CD4-positive, alpha-beta memory T cell (primary cell): ENCODE data around the gene MAST4. TPM values are rescaled to one million over a fixed set of nuclear protein-coding genes. Genes with fewer than 3 reads are reported as not detected.

Source experiments
- CTCF ChIA-PET: fragments of 350-600 bp; sonication (Branson Sonifier 250); formaldehyde crosslinking; loops from one replicate; lab custom pipeline; 2021; ENCODE audit warnings: inconsistent platforms; ENCODE audit not compliant: partially characterized antibody; lab: Charles Lee
- POLR2A ChIA-PET: fragments of 350-600 bp; sonication (Branson Sonifier 250); formaldehyde crosslinking; loops from one replicate; lab custom pipeline; 2021; ENCODE audit not compliant: partially characterized antibody; lab: Charles Lee
- DNase-seq, 5 donors: peaks; one replicate each; pipeline versions ENCODE4 v3.0.0 to v3.0.0-alpha.2; 2020 to 2022; ENCODE audit warnings: mixed read lengths in 1 of 5
- H3K27ac ChIP-seq: one replicate; pipeline ENCODE4 v1.7.0; 2013; ENCODE audit warnings: low read depth, low read length
- H3K27me3 ChIP-seq: 2 replicates; pipeline ENCODE4 v1.7.0; 2013; ENCODE audit warnings: mild to moderate bottlenecking, low read length, moderate library complexity; ENCODE audit not compliant: insufficient read depth
- H3K36me3 ChIP-seq: 2 replicates; pipeline ENCODE4 v1.7.0; 2013; ENCODE audit warnings: mild to moderate bottlenecking, low read length, moderate library complexity; ENCODE audit not compliant: insufficient read depth
- H3K4me1 ChIP-seq: 2 replicates; pipeline ENCODE4 v1.7.0; 2013; ENCODE audit warnings: mild to moderate bottlenecking, low read length, moderate library complexity; ENCODE audit not compliant: insufficient read depth
- H3K4me3 ChIP-seq, 2 donors: one replicate each; pipeline ENCODE4 v1.7.0; 2013; ENCODE audit warnings: low read length in 2 of 2, mild to moderate bottlenecking in 1 of 2
- H3K9me3 ChIP-seq, 2 donors: one replicate each; pipeline ENCODE4 v1.7.0; 2013; ENCODE audit warnings: low read length in 2 of 2, control low read depth in 1 of 2; ENCODE audit not compliant: control insufficient read depth in 1 of 2
- H3K27ac Mint-ChIP-seq, 7 donors: one replicate each; pipeline ENCODE4 v1.8.0; 2020 to 2021; ENCODE audit warnings: mixed read lengths in 7 of 7, mild to moderate bottlenecking in 6 of 7, inconsistent platforms in 3 of 7, moderate library complexity in 3 of 7
- H3K27me3 Mint-ChIP-seq, 2 donors: one replicate each; pipeline ENCODE4 v1.8.0; 2020 to 2021; ENCODE audit warnings: mixed read lengths in 2 of 2
- H3K36me3 Mint-ChIP-seq, 2 donors: one replicate each; pipeline ENCODE4 v1.8.0; 2020 to 2021; ENCODE audit warnings: mixed read lengths in 2 of 2, inconsistent platforms in 1 of 2, mild to moderate bottlenecking in 1 of 2
- H3K4me1 Mint-ChIP-seq, 4 donors: one replicate each; pipeline ENCODE4 v1.8.0; 2020 to 2021; ENCODE audit warnings: mixed read lengths in 4 of 4, mild to moderate bottlenecking in 1 of 4
- H3K4me3 Mint-ChIP-seq, 8 donors: one replicate each; pipeline ENCODE4 v1.8.0; 2020 to 2021; ENCODE audit warnings: mixed read lengths in 8 of 8, mild to moderate bottlenecking in 7 of 8, moderate library complexity in 6 of 8, inconsistent platforms in 3 of 8
- H3K9me3 Mint-ChIP-seq, 8 donors: one replicate each; pipeline ENCODE4 v1.8.0; 2020 to 2021; ENCODE audit warnings: mixed read lengths in 8 of 8, mild to moderate bottlenecking in 5 of 8, inconsistent platforms in 3 of 8, moderate library complexity in 1 of 8
- intact Hi-C: fragments of 100-400 bp; cut with micrococcal nuclease; formaldehyde crosslinking; loops from one replicate; pipeline ENCODE4 v1.15.1; 2023
- polyA plus RNA-seq, 2 donors: library from polyadenylated mRNA; unstranded; fragments of 300-500 nt; fragmentation: Illumina TruSeq; gene quantifications; one replicate each; pipeline ENCODE4 v1.2.3, GENCODE V29; 2021
- total RNA-seq, 2 experiments: library from RNA; stranded (reverse); gene quantifications; one replicate each; pipeline ENCODE4 v1.2.3, GENCODE V29; 2021

MAST4 gene
- total and polyA plus RNA-seq, 4 experiments from 2014 or later: 9.2 to 27.0 (median 21.3) TPM

DNA sequence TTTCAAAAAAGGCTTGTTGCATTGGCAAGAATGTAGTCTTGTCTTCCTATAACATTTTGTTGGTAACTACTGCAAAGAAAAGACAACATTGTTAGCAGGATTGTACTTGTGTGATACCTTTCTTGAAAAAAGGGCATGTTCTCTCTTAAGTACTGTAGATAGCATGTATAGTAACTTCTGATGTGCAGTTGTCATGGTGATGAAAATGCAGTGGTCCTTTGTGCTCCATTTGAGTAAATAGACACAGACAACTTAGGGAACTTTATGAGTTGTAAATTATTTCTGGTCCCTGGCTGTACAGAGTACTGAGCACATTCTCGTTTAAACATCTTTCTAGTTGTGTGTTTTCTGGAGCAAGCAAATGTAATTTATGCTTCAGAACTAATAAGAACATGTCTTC is 497.1 kb downstream of the MAST4 start:
- DNase-seq: no peak
- Mint-ChIP-seq H3K4me1 (peaks cover 0 to 3% (median under 1%) of the 10 kb centered on the region in 4 donors), H3K36me3 (peaks cover 26 to 46% of the 10 kb centered on the region in 2 donors), H3K9me3 (no peaks in the 10 kb centered on the region), H3K4me3 (no peak overlapping the region), H3K27me3 (no peaks in the 10 kb centered on the region), H3K27ac (no peak overlapping the region)
- Histone ChIP-seq H3K9me3 (no peaks in the 10 kb centered on the region), H3K4me3 (no peak overlapping the region), H3K36me3 (peaks cover 5% of the 10 kb centered on the region), H3K27ac (no peak overlapping the region), H3K4me1 (no peaks in the 10 kb centered on the region), H3K27me3 (no peaks in the 10 kb centered on the region)
- CTCF ChIA-PET: no interaction called here
- POLR2A ChIA-PET: no interaction called here
- intact Hi-C loops: no loop called here

GRCh38 chr5:67094476-67095300 is 498.5 kb downstream of the MAST4 start:
- Mint-ChIP-seq H3K4me1 (peaks cover under 1 to 3% (median 2%) of the 10 kb centered on the region in 4 donors), H3K27ac (peak overlapping the region in 1 of 7 donors; percentile 27), H3K4me3 (no peak overlapping the region), H3K27me3 (no peaks in the 10 kb centered on the region), H3K36me3 (peaks cover 28 to 50% of the 10 kb centered on the region in 2 donors), H3K9me3 (no peaks in the 10 kb centered on the region)
- intact Hi-C loops: no loop called here
- Histone ChIP-seq H3K9me3 (no peaks in the 10 kb centered on the region), H3K27me3 (no peaks in the 10 kb centered on the region), H3K27ac (no peak overlapping the region), H3K4me3 (no peak overlapping the region), H3K36me3 (peaks cover 5% of the 10 kb centered on the region), H3K4me1 (no peaks in the 10 kb centered on the region)
- DNase-seq: no peak
- CTCF ChIA-PET: no interaction called here
- POLR2A ChIA-PET: no interaction called here

GRCh38 chr5:67095346-67096171 is 499.4 kb downstream of the MAST4 start:
- Mint-ChIP-seq H3K36me3 (peaks cover 35 to 56% of the 10 kb centered on the region in 2 donors), H3K4me3 (no peak overlapping the region), H3K9me3 (no peaks in the 10 kb centered on the region), H3K27ac (peak overlapping the region in 1 of 7 donors; percentile 8), H3K4me1 (peaks cover 6 to 11% (median 8%) of the 10 kb centered on the region in 4 donors), H3K27me3 (no peaks in the 10 kb centered on the region)
- no peak for DNase-seq
- Histone ChIP-seq H3K36me3 (peaks cover 3% of the 10 kb centered on the region), H3K4me3 (no peak overlapping the region), H3K4me1 (no peaks in the 10 kb centered on the region), H3K27me3 (no peaks in the 10 kb centered on the region), H3K27ac (no peak overlapping the region), H3K9me3 (no peaks in the 10 kb centered on the region)
- CTCF ChIA-PET: no interaction called here
- intact Hi-C loops: no loop called here
- POLR2A ChIA-PET: no interaction called here

GRCh38 chr5:67098656-67099055 is 502.5 kb downstream of the MAST4 start:
- POLR2A ChIA-PET: no interaction called here
- intact Hi-C loops: no loop called here
- H3K4me3 Mint-ChIP-seq: no peak overlapping the region

DNA sequence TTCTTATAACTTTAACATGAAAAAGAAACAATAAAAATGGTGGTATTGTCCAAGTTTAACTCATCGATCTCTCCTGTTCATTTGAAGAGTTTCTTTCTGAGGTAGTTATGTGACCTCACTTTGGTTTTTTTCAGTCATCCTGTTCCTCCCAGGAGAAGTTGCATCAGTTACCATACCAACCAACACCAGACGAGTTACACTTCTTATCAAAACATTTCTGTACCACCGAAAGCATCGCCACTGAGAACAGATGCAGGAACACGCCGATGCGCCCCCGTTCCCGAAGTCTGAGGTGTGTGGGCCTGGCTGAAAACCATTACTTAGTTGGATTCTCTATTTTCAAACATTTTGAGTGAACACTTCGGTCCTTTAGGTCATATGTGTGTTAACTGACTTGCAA is 504.1 kb downstream of the MAST4 start:
- no peaks in the 10 kb centered on the region for H3K27me3 Mint-ChIP-seq
- H3K36me3 ChIP-seq: peaks cover 3% of the 10 kb centered on the region
- POLR2A ChIA-PET: no interaction called here
- no peaks in the 10 kb centered on the region for H3K27me3 ChIP-seq
- H3K4me3 ChIP-seq: no peak overlapping the region
- H3K4me3 Mint-ChIP-seq: peak overlapping the region in 4 of 8 donors; percentile 7 to 47 (median 38)
- peaks cover 4 to 11% (median 7%) of the 10 kb centered on the region in 4 donors for H3K4me1 Mint-ChIP-seq
- DNase-seq: peak in 2 of 5 donors; percentile 1 to 3
- no peaks in the 10 kb centered on the region for H3K9me3 Mint-ChIP-seq
- no peaks in the 10 kb centered on the region for H3K9me3 ChIP-seq
- no peaks in the 10 kb centered on the region for H3K4me1 ChIP-seq
- peaks cover 56 to 59% of the 10 kb centered on the region in 2 donors for H3K36me3 Mint-ChIP-seq
- CTCF ChIA-PET: no interaction called here
- intact Hi-C loops: loop anchor here (10.0 kb wide), 1 partner anchor 116 kb away; no protein-coding TSS in a partner anchor
- H3K27ac ChIP-seq: no peak overlapping the region
- H3K27ac Mint-ChIP-seq: peak overlapping the region in 2 of 7 donors; percentile 4 to 39

More at GRCh38 chr5:67098656-67099055, 502.5 kb downstream of the MAST4 start:
- Mint-ChIP-seq H3K9me3 (no peaks in the 10 kb centered on the region), H3K27me3 (no peaks in the 10 kb centered on the region), H3K36me3 (peaks cover 48 to 53% of the 10 kb centered on the region in 2 donors), H3K27ac (no peak overlapping the region), H3K4me1 (peaks cover 4 to 11% (median 7%) of the 10 kb centered on the region in 4 donors)
- H3K9me3 ChIP-seq: no peaks in the 10 kb centered on the region
- CTCF ChIA-PET: no interaction called here
- no peak for DNase-seq
- H3K27me3 ChIP-seq: no peaks in the 10 kb centered on the region
- no peak overlapping the region for H3K4me3 ChIP-seq
- H3K27ac ChIP-seq: no peak overlapping the region
- peaks cover 3% of the 10 kb centered on the region for H3K36me3 ChIP-seq
- H3K4me1 ChIP-seq: no peaks in the 10 kb centered on the region

DNA sequence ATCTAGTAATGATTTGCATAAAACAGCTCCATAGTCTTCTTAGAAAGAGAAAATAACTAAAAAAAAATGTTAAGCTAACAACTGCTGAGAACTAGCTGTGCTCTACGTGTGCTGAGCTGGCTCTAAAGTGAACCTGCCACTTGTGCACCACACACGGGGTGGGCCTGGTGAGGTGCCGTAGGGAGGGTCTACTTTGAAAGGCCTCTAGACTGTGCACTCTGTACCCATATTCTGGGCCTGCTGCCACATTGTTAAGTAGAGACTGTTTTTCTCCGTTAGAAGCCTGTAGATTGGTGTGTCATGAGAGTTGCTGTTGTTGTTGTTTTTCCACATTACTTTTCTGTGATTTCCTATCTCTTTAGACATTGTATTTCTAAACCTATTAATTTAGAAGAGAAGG is 506.5 kb downstream of the MAST4 start:
- ChIA-PET POLR2A (no interaction called here), CTCF (no interaction called here)
- no peak overlapping the region for H3K4me3 ChIP-seq
- no peaks in the 10 kb centered on the region for H3K4me1 ChIP-seq
- DNase-seq: no peak
- no peaks in the 10 kb centered on the region for H3K9me3 ChIP-seq
- H3K4me3 Mint-ChIP-seq: no peak overlapping the region
- H3K36me3 Mint-ChIP-seq: peaks cover 51 to 64% of the 10 kb centered on the region in 2 donors
- no peak overlapping the region for H3K27ac ChIP-seq
- H3K27me3 Mint-ChIP-seq: no peaks in the 10 kb centered on the region
- no peak overlapping the region for H3K27ac Mint-ChIP-seq
- intact Hi-C loops: loop anchor here (10.0 kb wide), 1 partner anchor 118 kb away; no protein-coding TSS in a partner anchor
- H3K27me3 ChIP-seq: no peaks in the 10 kb centered on the region
- H3K9me3 Mint-ChIP-seq: peaks cover 0 to 2% (median 0%) of the 10 kb centered on the region in 8 donors
- H3K4me1 Mint-ChIP-seq: peaks cover 3 to 11% (median 7%) of the 10 kb centered on the region in 4 donors
- H3K36me3 ChIP-seq: peaks cover 11% of the 10 kb centered on the region

DNA sequence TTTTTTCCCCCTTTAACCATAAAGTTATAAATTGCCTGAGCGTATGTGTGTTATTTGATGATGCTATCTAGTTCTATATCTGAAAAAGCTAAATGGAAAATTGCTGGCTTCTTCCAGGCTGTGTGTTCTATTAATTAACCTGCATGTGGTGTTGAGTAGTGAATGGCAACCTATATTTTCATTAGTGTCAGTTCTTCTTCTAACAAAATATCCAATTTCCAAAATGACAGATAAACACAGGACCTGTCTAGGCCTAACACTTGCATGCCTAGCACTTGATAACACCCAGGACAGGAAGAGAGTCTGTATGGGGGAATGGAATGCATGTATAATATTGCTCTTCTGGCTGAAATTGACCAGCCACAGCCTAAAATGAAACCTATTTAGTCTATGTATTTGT is 508.7 kb downstream of the MAST4 start:
- intact Hi-C loops: loop anchor here (10.0 kb wide), 1 partner anchor 120 kb away; no protein-coding TSS in a partner anchor
- CTCF ChIA-PET: no interaction called here
- Mint-ChIP-seq H3K4me1 (peaks cover 3 to 7% (median 5%) of the 10 kb centered on the region in 4 donors), H3K4me3 (no peak overlapping the region), H3K27ac (no peak overlapping the region), H3K9me3 (peaks cover 0 to 2% (median 0%) of the 10 kb centered on the region in 8 donors), H3K36me3 (peaks cover 51 to 66% of the 10 kb centered on the region in 2 donors), H3K27me3 (no peaks in the 10 kb centered on the region)
- no peaks in the 10 kb centered on the region for H3K4me1 ChIP-seq
- no peak overlapping the region for H3K4me3 ChIP-seq
- POLR2A ChIA-PET: no interaction called here
- DNase-seq: no peak
- H3K36me3 ChIP-seq: peaks cover 11% of the 10 kb centered on the region
- H3K27ac ChIP-seq: no peak overlapping the region
- no peaks in the 10 kb centered on the region for H3K27me3 ChIP-seq
- no peaks in the 10 kb centered on the region for H3K9me3 ChIP-seq
